Measurements from ENCODE around the gene PPP1R37.

PPP1R37 gene

GRCh38 chr19:45091031-45091923 is 1.7 kb upstream of the PPP1R37 start (continued):
- TF ChIP-seq ZNF707 (tag by site-specific recombination; IDR thresholded peaks at IDR 0.05) (no peak), ZNF366 (tag by site-specific recombination; conservative IDR thresholded peaks at IDR 0.05) (peak; percentile 79; the same call in 1 of the 2 replicates), ZNF302 (tag by site-specific recombination; IDR thresholded peaks at IDR 0.05; ENCODE audit: low read depth) (no peak), ZNF404 (tag by site-specific recombination; IDR thresholded peaks at IDR 0.05) (no peak), HOXC10 (CRISPR knock-in tag; IDR thresholded peaks at IDR 0.05) (peak; percentile 45; the same call in 1 of the 2 replicates), ZNF16 (tag by site-specific recombination; IDR thresholded peaks at IDR 0.05; ENCODE audit: low read depth) (no peak), ZBTB11 (tag by site-specific recombination; conservative IDR thresholded peaks at IDR 0.05; ENCODE audit: low read depth) (0 out of 2 replicates have a peak, but pooled peaks have one; percentile 14), ZBTB6 (tag by site-specific recombination; IDR thresholded peaks at IDR 0.05) (peak; percentile 31; the same call in 1 of the 2 replicates), ZNF548 (tag by site-specific recombination; IDR thresholded peaks at IDR 0.05) (0 out of 2 replicates have a peak, but pooled peaks have one; percentile 16), ZNF510 (tag by site-specific recombination; IDR thresholded peaks at IDR 0.05; ENCODE audit: insufficient replicate concordance) (no peak), ZNF621 (tag by site-specific recombination; IDR thresholded peaks at IDR 0.05) (no peak), BCL11A (tag by site-specific recombination; IDR thresholded peaks at IDR 0.05; ENCODE audit: low read depth) (no peak), KLF10 (tag by site-specific recombination; IDR thresholded peaks at IDR 0.05) (peak; percentile 85), FEZF1 (tag by site-specific recombination; IDR thresholded peaks at IDR 0.05) (no peak), SP3 (tag by site-specific recombination; IDR thresholded peaks at IDR 0.05) (peak; percentile 93), ZNF560 (tag by site-specific recombination; IDR thresholded peaks at IDR 0.05; ENCODE audit: borderline replicate concordance) (no peak), ZNF623 (tag by site-specific recombination; IDR thresholded peaks at IDR 0.05) (peak; percentile 10; the same call in 1 of the 2 replicates), KLF16 (tag by site-specific recombination; IDR thresholded peaks at IDR 0.05) (peak; percentile 96)
- TF ChIP-seq, protein P1, sequence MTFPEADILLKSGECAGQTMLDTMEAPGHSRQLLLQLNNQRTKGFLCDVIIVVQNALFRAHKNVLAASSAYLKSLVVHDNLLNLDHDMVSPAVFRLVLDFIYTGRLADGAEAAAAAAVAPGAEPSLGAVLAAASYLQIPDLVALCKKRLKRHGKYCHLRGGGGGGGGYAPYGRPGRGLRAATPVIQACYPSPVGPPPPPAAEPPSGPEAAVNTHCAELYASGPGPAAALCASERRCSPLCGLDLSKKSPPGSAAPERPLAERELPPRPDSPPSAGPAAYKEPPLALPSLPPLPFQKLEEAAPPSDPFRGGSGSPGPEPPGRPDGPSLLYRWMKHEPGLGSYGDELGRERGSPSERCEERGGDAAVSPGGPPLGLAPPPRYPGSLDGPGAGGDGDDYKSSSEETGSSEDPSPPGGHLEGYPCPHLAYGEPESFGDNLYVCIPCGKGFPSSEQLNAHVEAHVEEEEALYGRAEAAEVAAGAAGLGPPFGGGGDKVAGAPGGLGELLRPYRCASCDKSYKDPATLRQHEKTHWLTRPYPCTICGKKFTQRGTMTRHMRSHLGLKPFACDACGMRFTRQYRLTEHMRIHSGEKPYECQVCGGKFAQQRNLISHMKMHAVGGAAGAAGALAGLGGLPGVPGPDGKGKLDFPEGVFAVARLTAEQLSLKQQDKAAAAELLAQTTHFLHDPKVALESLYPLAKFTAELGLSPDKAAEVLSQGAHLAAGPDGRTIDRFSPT (tag by site-specific recombination; IDR thresholded peaks at IDR 0.05), result no peak; the same call in 1 of the 2 replicates
- TF ChIP-seq, protein P2, sequence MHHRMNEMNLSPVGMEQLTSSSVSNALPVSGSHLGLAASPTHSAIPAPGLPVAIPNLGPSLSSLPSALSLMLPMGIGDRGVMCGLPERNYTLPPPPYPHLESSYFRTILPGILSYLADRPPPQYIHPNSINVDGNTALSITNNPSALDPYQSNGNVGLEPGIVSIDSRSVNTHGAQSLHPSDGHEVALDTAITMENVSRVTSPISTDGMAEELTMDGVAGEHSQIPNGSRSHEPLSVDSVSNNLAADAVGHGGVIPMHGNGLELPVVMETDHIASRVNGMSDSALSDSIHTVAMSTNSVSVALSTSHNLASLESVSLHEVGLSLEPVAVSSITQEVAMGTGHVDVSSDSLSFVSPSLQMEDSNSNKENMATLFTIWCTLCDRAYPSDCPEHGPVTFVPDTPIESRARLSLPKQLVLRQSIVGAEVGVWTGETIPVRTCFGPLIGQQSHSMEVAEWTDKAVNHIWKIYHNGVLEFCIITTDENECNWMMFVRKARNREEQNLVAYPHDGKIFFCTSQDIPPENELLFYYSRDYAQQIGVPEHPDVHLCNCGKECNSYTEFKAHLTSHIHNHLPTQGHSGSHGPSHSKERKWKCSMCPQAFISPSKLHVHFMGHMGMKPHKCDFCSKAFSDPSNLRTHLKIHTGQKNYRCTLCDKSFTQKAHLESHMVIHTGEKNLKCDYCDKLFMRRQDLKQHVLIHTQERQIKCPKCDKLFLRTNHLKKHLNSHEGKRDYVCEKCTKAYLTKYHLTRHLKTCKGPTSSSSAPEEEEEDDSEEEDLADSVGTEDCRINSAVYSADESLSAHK (tag by site-specific recombination; IDR thresholded peaks at IDR 0.05), result no peak

Measured in HEK293 (cell line).